Activated T-cell treated with anti-CD3 and anti-CD28 coated beads, Interleukin-2, amount 50 U/mL, for 1 hour (primary cell): Measurements from ENCODE around the gene POLE4.

ENCODE experiments used
- DNase-seq: peaks from one replicate; pipeline ENCODE4 v3.0.0-alpha.2; 2020

Gene POLE4

DNA sequence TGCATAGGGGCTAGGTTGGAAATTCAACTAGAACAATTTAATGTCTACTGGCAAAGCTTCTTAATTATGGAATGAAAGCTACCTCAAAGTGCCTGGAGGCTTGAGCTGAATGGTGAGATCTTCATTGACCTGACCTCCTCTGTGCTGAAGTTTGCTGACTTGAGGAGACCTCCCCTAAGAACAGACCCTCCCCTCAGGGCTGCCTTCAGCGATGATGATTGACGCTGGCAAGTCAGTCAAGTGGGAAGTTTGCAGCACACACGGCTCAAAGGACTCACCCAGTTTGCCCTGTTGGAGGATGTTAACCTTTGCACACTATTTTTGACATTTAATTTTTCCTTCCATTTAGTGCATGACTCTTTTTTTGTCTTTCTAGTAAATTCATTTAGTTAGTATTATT lies 17.2 kb upstream of the POLE4 start:
- no peak for DNase-seq

DNA sequence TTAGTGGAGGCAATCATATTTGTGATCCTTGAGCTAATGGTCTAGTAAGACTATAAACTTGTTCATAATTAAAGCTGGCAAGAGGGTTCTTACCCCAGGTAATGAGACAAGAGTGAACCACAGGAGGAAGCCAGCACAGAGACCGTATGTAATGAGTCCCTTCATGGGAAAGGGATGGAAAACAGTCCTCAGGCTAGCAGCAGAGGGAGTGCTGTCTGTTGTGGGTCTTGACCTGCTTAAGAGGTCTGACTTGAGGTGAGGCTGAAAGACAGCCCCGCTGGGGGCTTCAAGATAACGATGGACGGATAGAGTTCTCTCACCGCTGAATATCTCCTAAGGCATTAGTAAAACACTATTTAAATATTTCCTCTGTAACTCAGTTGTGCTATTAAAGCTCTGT lies 16.2 kb upstream of the POLE4 start:
- no peak for DNase-seq

DNA sequence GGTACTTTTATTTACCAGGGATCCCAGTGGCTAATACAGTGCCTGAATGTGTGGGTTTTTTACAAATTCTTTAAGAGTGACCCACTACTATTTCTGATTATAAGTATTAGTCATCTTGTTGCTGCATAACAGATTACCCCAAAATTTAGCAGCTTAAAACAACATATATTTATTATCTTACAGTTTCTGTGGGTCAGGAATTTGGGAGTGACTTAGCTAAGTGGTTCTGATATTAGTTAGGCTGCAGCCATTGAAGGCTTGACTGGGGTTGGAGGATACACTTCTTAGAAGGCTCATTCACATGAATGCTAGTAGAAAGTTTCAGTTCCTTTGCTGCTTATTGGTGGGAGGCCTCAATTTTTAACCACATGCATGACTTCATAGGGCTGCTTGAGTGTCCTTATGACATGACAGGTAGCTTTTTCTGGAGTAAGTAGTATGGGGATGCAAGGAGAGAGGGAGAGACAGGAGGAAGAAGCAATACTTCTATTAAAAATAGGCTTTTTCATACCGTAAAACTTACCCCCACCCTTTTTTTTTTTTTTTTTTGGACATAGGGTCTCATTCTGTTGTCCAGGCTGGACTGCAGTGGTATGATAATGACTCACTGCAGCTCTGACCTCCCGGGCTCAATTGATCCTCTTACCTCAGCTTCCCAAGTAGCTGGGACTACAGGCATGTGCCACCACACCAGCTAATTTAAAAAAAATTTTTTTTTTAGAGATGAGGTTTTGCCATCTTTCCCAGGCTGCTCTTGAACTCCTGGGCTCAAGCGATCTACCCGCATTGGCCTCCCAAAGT lies 13.3 kb upstream of the POLE4 start:
- no peak for DNase-seq

DNA sequence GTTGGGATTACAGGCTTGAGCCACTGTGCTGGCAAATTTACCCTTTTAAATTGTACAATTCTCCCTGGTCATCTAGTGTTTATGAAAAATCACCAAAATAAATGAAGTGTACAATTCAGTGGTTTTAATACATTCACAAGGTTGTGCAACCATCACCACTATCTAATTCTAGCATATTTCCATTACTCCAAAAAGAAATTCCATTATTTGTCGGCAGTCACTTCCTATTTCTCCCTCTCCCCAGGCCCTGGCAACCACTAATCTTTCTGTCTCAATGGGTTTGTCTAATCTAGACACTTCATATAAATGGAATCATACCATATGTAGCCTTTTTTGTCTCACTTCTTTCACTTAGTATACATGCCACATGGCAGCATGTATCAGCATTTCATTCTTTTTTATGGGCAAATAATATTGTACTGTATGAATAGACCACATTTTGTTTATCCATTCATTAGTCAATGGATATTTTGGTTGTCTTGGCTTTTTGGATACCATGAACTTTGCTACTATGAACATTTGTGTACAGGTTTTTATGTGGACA lies 12.6 kb upstream of the POLE4 start:
- no peak for DNase-seq

DNA sequence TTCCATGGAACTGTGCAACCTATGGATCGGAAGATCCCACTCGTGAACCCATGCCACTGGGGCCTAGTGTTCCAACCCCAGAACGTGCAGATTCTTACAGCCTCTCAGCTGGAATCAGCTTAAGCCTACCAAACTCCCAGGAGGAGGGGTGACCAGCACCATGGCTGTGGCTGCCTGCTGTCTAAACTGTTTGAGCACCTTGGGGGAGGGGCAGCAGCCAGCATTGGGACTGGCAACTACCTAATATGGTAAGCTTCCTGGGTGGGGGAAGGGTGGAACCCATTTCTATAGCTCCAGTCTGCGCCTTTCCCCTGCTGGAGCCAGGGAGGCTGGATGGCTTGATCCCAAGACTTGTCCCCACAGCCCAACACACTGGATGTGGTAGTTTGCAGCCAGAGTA lies 10.7 kb upstream of the POLE4 start:
- DNase-seq = no peak

DNA sequence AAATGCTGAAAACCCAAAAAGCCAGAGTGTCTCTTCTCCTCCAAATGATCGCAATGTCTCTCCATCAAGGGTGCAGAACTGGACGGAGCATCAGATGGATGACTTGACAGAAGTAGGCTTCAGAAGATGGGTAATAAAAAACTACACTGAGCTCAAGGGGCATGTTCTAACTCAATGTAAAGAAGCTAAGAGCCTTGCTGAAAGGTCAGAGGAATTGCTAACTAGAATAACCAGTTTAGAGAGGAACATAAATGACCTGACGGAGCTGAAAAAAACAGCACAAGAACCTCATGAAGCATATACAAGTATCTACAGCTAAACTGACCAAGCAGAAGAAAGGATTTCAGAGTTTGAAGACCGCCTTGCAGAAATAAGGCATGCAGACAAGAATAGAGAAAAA lies 9.7 kb upstream of the POLE4 start:
- no peak for DNase-seq

DNA sequence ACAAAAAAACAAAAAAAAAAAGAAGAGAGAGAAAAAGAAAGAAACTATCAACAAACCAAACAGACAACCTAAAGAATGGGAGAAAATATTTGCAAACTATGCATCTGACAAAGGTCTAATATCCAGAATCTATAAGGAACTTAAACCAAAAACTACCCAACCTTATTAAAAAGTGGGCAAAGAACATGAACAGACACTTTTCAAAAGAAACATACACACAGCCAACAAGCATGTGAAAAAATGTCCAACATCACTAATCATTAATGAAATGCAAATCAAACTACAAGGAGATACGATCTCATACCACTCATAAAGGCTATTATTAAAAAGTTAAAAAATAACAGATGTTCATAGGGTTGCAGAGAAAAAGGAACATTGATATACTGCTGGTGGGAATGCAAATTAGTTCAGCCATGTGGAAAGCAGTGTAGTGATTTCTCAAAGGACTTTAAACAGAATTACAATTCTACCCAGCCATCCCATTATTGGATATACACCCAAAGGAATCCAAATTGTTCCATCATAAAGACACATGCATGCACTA lies 7.2 kb upstream of the POLE4 start:
- DNase-seq = no peak

DNA sequence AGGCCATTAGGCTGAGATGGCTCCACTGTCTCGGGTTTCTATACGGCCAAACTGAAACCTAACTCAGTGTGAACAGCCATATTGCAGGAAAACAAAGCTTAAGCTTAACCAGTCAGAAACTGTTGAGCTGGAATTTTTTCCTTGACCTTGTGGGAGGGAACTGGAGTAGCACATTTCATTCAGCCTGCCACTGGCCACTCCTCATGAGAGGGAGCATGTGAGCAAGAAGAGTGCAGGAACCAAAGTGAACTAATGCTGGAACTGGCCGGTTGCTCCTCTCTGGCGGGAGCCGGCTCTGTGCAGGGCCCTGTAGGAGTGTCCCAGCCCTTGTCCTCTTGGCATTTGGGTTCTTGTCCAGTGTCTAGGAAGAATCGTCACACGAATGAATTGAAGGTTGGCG lies 5.9 kb upstream of the POLE4 start:
- no peak for DNase-seq

DNA sequence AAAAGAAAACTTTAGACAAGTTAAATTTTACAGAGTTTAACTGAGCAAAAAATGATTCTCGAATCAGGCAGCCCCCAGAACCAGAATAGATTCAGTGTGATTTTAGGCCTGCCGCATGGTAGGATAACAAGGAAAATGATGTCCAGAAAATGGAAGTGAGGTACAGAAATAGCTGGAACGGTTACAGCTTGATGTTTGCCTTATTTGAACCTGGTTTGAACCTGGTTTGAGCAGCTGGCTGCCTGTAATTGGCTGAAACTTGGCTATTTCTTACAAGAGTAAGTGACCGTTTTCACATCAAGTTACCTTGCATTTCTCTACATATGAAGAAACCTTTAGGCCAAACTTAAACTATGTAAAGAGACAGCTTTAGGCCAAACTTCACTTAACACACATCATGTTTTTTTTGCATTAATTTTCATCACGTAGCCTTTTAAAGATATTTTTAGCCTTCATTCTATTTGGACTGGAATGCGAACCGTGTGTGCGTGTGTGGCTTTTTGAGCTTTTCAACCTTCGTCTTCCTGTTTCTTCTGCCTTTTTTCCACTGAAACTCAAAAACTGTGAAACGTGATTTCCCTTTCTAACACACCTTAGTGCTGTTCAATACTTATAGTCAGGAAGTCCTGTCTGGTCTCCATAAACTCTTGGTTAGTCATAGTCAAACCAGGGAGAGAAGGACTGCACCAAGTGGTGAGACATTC lies 4.5 kb upstream of the POLE4 start:
- DNase-seq = no peak

DNA sequence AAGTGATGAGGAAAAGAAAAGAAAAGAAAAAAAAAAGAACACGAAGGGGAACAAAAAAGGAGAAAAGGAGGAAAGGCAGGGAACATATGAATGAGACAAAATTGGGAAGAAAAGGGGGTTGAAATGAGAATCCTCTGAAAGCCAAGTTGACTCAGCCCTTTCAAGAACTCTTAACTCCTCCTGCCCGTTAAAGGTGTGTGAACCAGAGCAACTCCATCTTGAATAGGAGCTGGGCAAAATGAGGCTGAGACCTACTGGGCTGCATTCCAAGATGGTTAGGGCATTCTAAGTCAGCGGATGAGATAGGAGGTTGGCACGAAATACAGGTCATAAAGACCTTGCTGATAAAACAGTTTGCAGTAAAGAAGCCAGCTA lies 4.0 kb upstream of the POLE4 start:
- no peak for DNase-seq

DNA sequence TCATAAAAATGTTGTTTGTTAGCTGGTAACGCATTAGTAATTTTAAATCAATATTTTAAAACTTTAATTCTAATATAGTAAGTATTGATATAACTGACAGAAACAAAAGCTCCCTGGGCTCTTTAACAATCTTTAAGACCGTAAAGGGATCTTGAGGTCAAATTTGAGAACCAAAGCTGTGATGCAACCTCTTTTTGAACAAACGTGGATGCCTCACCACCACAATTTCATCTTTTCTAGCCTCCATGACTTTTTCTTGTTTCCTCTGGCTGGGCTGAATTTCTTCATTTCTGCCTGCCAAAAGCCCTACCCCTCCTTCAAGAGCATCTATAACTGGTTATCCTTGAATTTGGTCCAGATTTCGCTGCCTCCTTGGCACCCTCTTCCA lies 563 bp upstream of the POLE4 start:
- no peak for DNase-seq

DNA sequence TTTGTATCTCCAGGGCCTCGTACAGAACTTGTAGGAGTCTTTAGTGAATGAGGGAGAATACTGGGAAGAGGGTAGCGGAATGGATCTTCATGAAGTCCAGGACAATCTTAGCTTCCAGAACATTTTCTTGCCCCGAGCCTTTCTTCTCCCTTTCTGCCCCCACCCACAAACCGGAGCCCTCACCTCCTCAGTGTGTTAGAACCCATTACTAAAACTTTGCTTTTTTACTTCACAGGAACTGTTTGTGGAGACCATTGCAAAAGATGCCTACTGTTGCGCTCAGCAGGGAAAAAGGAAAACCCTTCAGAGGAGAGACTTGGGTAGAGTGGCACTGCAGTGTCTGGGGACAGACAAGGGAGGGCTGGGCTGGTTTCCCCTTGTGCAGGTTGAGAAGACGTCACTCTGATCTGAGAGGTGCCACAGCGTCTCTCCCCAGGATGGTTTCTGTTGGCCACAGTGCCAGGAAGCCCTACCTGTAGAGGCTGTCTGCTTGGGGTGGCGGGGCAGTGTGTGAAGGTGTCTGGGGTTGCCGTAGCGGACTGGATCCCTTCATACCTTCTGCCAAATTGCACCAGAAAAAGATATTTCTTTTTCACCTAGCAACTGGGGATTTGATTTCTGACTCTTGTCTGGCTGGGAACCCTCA lies 786 bp downstream of the POLE4 start:
- peak; percentile 21 for DNase-seq

DNA sequence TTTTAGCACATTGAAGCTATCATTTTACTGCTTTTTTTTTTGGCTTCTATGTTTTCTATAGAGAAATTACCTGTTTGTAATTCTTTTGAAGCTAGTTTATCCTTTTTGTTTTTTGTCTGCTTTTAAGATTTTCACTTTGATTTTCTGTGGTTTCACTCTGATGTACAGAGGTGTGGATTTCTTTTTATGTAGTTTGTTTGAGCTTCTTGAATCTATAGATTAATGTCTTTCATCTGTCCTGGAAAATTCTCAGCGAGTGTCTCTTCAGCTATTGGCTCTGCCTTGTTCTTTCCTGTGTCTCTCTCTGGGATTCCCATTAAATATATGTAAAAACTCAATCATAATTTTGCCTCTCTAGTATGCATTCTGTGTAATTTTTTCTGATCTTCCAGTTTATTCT lies 8.4 kb downstream of the POLE4 start:
- no peak for DNase-seq

DNA sequence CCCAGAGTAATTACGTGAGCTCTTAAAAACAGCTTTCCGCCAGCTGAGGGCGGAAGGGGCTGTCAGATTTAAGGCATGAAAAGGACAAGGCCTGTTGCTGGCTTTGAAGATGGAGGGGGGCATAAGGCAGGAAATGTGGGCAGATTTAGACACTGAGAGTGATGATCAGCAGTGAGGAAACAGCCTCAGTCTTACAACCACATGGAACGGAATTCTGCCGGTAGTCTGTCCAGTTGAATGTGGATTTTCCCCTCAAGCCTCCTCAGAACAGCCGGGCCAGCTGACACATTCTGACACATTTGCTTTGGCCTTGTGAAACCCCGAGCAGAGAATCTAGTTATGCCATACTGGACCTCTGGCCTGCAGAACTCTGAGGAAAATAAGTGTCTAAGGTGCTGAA lies 16.6 kb downstream of the POLE4 start:
- no peak for DNase-seq

DNA sequence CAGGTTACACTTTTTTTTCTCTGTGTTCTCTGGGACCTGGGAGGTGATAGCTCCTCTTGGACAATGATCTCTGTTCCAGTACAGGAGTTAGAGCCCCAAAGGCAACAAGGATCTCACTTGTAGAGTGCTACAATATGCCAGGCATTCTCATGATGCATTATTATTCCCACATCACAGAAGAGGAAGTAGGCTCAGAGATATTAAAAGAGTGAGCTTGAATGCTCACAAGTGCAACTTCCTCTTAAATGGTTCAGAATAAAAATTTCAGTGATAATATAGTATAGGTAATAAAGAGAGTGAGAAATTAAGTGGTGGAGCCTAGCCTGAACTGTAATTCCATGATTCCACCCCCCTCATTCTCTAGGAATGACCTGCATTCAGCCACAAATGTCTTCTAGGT lies 21.4 kb downstream of the POLE4 start:
- no peak for DNase-seq

DNA sequence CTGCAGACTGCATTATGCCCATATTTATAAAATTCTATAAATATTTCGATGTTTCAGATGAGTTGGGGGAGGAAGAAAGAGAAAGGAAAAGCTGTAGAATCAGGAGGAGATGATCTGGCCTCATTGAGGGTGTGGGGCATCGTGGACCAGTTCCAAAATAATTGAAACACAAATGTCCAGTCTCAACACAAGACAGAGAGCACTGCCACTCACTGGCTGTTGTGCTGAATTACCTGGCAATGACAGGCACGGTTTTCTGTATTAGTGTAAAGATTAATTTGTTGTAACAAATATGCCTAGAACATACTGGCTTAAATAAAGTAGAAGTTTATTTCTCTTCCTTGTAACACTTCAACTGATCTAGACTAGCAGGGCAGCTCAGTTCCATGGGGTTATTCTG lies 24.1 kb downstream of the POLE4 start:
- no peak for DNase-seq

DNA sequence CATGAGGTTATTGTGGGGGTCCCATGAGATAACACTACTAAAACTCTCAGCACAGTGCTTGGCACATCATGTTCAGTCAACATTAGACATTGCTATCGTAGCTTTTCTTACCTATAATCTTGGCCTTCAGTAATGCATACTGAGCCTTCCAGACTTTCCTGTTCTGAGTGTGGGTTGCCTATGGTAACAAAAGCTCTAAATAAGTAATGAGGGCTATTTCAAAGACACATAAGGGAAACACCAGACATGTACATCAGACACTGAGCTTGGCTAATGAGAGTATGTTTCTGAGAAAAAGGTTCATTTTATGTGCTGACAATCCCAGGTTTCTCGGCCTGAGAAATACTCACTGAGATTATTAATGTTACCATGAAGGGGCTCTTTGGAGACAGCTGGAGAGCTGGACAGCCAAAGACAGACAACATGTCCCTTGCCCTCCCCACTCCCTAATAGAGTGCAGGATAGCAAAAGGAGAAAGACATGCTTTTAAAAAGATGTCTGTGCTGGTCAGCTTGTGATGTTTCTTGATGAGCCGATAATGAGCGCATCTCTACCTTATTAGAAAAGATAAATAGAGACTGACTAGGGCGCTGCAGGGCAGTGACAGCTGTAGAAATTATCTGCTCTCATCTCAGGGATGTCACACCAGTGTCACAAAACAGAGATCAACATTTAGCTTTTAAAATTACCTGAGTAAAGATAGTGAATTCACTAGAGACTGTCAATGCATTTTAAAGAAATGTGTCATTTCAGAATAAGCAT lies 25.4 kb downstream of the POLE4 start:
- DNase-seq = no peak

DNA sequence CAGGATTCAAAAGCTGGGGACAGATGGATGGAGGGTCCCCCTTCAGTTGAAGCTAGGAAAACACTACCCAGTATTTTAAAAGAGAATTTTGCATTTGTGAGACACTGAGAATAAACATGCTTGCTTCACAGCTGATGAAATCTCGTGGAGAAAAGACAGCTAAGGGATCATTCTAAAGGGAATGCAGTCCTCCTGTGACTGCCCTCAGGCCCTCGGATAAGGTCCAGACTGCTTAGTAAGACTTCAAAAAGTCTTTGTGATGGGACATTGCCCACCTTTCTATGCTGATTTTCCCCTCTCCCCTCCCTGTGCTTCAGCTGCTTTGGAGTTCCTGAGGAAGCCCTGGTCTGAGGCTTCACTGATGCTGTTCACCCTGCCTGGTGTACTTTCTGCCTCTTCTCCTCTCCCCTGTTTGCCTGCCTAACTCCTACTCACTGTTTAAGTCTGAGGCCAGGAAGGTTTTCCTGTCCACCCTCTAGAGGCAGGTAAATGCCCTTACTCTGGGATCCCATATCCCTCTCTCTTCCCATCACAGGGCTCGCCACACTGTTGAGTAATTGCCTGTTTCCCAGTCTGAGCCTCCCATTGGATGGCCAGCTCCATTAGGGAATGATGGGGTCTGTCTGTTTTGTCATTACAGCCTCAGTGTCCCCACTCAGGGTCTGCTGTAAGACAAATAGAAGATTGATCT lies 26.6 kb downstream of the POLE4 start:
- DNase-seq = no peak

DNA sequence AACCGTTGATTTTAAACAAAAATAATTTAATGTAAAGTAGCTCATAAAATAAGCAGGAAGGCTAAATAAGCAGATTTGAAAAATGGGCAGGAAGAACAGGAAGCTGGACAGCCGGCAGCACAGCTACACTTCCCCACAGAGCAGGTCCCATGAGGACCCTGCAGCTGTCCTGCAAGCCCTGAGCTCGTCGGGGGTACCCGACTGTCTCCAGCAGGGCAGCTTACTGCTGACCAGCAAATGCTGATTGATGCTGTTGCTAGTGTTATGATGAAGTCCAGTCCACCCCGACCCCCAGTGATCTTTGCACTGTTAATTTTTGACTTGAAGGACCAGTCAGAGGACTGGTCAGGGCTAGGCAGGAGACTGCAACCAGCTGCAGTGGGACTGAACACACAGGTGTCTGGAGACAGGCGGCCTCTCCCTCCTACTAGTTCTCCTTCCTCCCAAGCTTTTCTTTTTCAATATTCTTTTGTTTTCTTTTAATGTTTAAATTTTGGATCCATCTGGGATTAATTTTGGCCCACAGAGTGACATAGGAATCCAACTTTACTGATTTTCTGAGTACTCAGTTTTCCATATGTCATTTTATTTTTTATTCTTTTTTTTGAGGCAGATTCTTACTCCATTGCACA lies 27.7 kb downstream of the POLE4 start:
- DNase-seq = no peak

DNA sequence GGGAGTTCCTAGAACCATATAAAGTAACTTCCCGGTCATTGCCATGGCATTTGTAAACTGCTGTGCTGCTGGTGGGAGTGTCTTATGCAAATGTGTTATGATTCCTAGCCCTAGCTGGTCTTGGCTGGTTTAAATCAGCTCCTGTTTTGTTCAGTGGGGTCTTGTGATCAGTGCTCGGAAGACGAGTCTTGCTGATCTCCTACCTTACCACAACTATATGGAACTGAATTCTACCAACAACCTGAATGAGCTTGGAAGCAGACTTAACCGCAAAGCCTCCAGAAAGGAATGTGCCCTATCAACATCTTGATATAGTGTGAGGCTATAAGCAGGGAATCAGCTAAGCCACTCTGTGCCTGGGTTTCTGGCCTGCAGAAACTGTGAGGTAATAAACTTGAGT lies 33.5 kb downstream of the POLE4 start:
- no peak for DNase-seq

DNA sequence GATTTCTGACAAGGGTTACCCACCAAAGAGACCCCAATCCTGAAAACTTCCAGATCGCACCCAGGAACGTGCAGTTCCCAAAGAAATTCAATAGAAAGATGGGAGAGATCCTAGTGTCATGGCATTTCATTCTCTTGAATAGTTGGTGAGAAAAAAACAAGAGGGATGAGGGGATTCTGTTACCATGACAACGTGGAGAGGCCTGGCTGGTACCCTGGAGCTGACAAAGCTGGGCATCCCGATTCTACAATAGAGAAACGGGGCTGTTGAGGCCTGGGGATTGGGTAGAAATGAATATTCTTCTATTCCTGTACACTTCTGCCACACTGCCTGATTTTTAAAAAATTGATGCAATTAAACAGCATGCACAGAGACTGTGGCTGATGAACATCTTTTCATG lies 41.0 kb downstream of the POLE4 start:
- no peak for DNase-seq

DNA sequence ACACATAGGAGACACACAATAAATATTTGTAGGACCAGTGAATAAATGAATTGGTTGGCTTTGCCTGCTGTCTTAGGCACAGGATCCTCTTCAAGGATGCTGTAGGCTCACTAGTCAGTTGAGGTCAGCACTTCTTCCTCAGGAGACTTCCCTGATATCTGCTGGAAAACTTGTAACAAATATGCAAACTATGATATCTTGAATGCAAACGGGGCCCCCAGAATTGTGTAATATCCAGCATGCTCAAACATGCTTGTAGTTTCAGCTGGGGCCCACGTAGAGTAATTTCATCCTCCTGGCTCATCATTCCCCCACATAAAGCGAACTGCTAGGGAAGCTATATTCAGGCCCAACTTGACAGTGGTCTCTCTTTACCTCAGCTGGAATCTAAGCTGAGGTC lies 43.6 kb downstream of the POLE4 start:
- DNase-seq = no peak
